Uterus (tissue), 2 donors: ENCODE measurements around the gene PNO1.

Source experiments
- CTCF ChIP-seq, 4 experiments: fragments of 200-600 bp in 2 of 4; fragments of 450-650 bp in 2 of 4; sonication (generic) in 2 of 4; IDR thresholded peaks; one replicate each; pipeline ENCODE4 v1.5.1; 2016 to 2019; ENCODE audit warnings: antibody characterized with exemption in 4 of 4, mild to moderate bottlenecking in 2 of 4, moderate library complexity in 1 of 4
- POLR2A ChIP-seq, 2 donors: fragments of 450-650 bp; IDR thresholded peaks; one replicate each; pipeline ENCODE4 v1.6.1; 2016; ENCODE audit warnings: antibody characterized with exemption in 2 of 2, mild to moderate bottlenecking in 1 of 2, moderate library complexity in 1 of 2

GRCh38 chr2:68216454-68217310 lies 59.0 kb downstream of the PNO1 start:
- no peak for TF ChIP-seq CTCF (IDR thresholded peaks at IDR 0.05)
- no peak for TF ChIP-seq POLR2A (IDR thresholded peaks at IDR 0.05)
